Thyroid gland (tissue), 4 donors: ENCODE results near the gene PRPF40B. TPM values are rescaled to one million over a fixed set of nuclear protein-coding genes. Genes with fewer than 3 reads are reported as not detected.

Experiments used
- DNase-seq, 2 donors: peaks; one replicate each; pipeline ENCODE4 v3.0.0-alpha.2; 2019
- H3K27ac ChIP-seq, 3 donors: fragments of 200-600 bp; sonication (generic); 1 replicate in 2 of 3; 2 replicates in 1 of 3; pipeline ENCODE4 v1.5.1; 2016 to 2019; ENCODE audit warnings: mild to moderate bottlenecking in 1 of 3, moderate library complexity in 1 of 3
- H3K27me3 ChIP-seq: fragments of 200-600 bp; sonication (generic); one replicate; pipeline ENCODE4 v1.5.1; 2019
- H3K36me3 ChIP-seq, 2 donors: fragments of 200-600 bp; sonication (generic); one replicate each; pipeline ENCODE4 v1.5.1; 2016 to 2019
- H3K4me1 ChIP-seq, 2 donors: fragments of 200-600 bp; sonication (generic); one replicate each; pipeline ENCODE4 v1.5.1; 2017 to 2019
- H3K4me3 ChIP-seq, 3 donors: fragments of 200-600 bp; sonication (generic); replicated peaks in 1 of 3; 1 replicate in 2 of 3; 2 replicates in 1 of 3; pipeline ENCODE4 v1.5.1; 2016; ENCODE audit warnings: mild to moderate bottlenecking in 1 of 3
- H3K9me3 ChIP-seq: fragments of 200-600 bp; sonication (generic); one replicate; pipeline ENCODE4 v1.5.1; 2017
- CTCF ChIP-seq, 6 experiments: fragments of 200-600 bp in 3 of 6; fragments of 450-650 bp in 3 of 6; sonication (generic) in 3 of 6; IDR thresholded peaks; one replicate each; pipeline ENCODE4 v1.5.1; 2016 to 2019; ENCODE audit warnings: antibody characterized with exemption in 6 of 6, mild to moderate bottlenecking in 2 of 6, inconsistent platforms in 1 of 6, moderate library complexity in 1 of 6
- POLR2A ChIP-seq, 2 donors: fragments of 450-650 bp; IDR thresholded peaks; one replicate each; pipeline ENCODE4 v1.6.1; 2017; ENCODE audit warnings: antibody characterized with exemption in 2 of 2, mild to moderate bottlenecking in 2 of 2, moderate library complexity in 1 of 2
- WGBS, 2 donors: methylation state at CpG; one replicate each; pipeline ENCODE4 v1.1.5; 2017; 5-methylcytosine and 5-hydroxymethylcytosine counted together
- intact Hi-C: fragments of 100-400 bp; cut with DNase I; formaldehyde crosslinking; loops from one replicate; pipeline ENCODE4 v1.15.1; 2023
- total RNA-seq, 4 donors: library from RNA; depleted of rRNA; stranded (reverse); fragments of >200 nt; gene quantifications; one replicate each; pipeline ENCODE4 v1.2.3, GENCODE V29; 2016

The PRPF40B gene
- total RNA-seq, 4 donors from 2014 or later: 29.5 to 39.7 (median 34.4) TPM

GRCh38 chr12:49616533-49617219, 6.7 kb upstream of the PRPF40B start:
- TF ChIP-seq POLR2A (IDR thresholded peaks at IDR 0.05) (no peak), CTCF (IDR thresholded peaks at IDR 0.05) (no peak)
- peaks cover 2% of the 10 kb centered on the region in 2 donors for H3K4me1 ChIP-seq
- DNase-seq: no peak
- 68 to 70% methylated on average over 5 of the region's 5 CpGs for WGBS, 2 donors
- H3K9me3 ChIP-seq: no peaks in the 10 kb centered on the region
- intact Hi-C loops: no loop called here
- H3K27me3 ChIP-seq: no peaks in the 10 kb centered on the region
- no peak overlapping the region for H3K4me3 ChIP-seq
- H3K27ac ChIP-seq: no peak overlapping the region
- no peaks in the 10 kb centered on the region for H3K36me3 ChIP-seq

GRCh38 chr12:49618576-49618975, 4.8 kb upstream of the PRPF40B start:
- no peak for TF ChIP-seq POLR2A (IDR thresholded peaks at IDR 0.05)
- TF ChIP-seq CTCF (IDR thresholded peaks at IDR 0.05): no peak
- Histone ChIP-seq H3K4me3 (no peak overlapping the region), H3K36me3 (no peaks in the 10 kb centered on the region), H3K4me1 (peaks cover 8 to 13% of the 10 kb centered on the region in 2 donors), H3K9me3 (no peaks in the 10 kb centered on the region), H3K27ac (no peak overlapping the region), H3K27me3 (no peaks in the 10 kb centered on the region)
- intact Hi-C loops: no loop called here
- 81 to 90% methylated on average over 1 of the region's 1 CpG for WGBS, 2 donors
- DNase-seq: no peak

- Histone ChIP-seq H3K4me1 (peaks cover 8 to 13% of the 10 kb centered on the region in 2 donors), H3K4me3 (no peak overlapping the region), H3K27ac (no peak overlapping the region), H3K27me3 (no peaks in the 10 kb centered on the region), H3K9me3 (no peaks in the 10 kb centered on the region), H3K36me3 (no peaks in the 10 kb centered on the region)
- WGBS, 2 donors: 91 to 95% methylated on average over 3 of the region's 3 CpGs
- intact Hi-C loops: no loop called here
- DNase-seq: no peak
- no peak for TF ChIP-seq POLR2A (IDR thresholded peaks at IDR 0.05)
- TF ChIP-seq CTCF (IDR thresholded peaks at IDR 0.05): no peak
Observed at GRCh38 chr12:49619286-49619685, 4.1 kb upstream of the PRPF40B start.

GRCh38 chr12:49621651-49622500, 1.5 kb upstream of the PRPF40B start:
- DNase-seq: no peak
- 11 to 16% methylated on average over 17 to 32 of the region's 33 CpGs for WGBS, 2 donors
- TF ChIP-seq CTCF (IDR thresholded peaks at IDR 0.05) (no peak), POLR2A (IDR thresholded peaks at IDR 0.05) (no peak)
- no peaks in the 10 kb centered on the region for H3K36me3 ChIP-seq
- no peaks in the 10 kb centered on the region for H3K27me3 ChIP-seq
- peak overlapping the region; percentile 69 to 91 (median 74) for H3K27ac ChIP-seq
- H3K9me3 ChIP-seq: no peaks in the 10 kb centered on the region
- peaks cover 8 to 13% of the 10 kb centered on the region in 2 donors for H3K4me1 ChIP-seq
- intact Hi-C loops: no loop called here
- peak overlapping the region in 2 of 3 donors; percentile 51 to 75 for H3K4me3 ChIP-seq
